ENCODE data around the gene PMPCA.

Gene PMPCA, protein sequence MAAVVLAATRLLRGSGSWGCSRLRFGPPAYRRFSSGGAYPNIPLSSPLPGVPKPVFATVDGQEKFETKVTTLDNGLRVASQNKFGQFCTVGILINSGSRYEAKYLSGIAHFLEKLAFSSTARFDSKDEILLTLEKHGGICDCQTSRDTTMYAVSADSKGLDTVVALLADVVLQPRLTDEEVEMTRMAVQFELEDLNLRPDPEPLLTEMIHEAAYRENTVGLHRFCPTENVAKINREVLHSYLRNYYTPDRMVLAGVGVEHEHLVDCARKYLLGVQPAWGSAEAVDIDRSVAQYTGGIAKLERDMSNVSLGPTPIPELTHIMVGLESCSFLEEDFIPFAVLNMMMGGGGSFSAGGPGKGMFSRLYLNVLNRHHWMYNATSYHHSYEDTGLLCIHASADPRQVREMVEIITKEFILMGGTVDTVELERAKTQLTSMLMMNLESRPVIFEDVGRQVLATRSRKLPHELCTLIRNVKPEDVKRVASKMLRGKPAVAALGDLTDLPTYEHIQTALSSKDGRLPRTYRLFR

GRCh38 chr9:136410500-136411287 lies at the start of gene PMPCA, which contains the start of gene ENTR1:
PMPCA (plus strand) TSS chr9:136410658; CDS start chr9:136410669, 11 bp downstream.
ENTR1 (minus strand) TSS chr9:136410614; CDS start chr9:136410397, 217 bp downstream.
- DNase-seq: peak; percentile 92

- no peak for DNase-seq
Measured at GRCh38 chr9:136361047-136361753, 49.3 kb upstream of the PMPCA start.

- no peak for DNase-seq
Measured at GRCh38 chr9:136361754-136362449, 48.6 kb upstream of the PMPCA start.

- DNase-seq: no peak
Measured at GRCh38 chr9:136362450-136362784, 48.0 kb upstream of the PMPCA start.

DNA sequence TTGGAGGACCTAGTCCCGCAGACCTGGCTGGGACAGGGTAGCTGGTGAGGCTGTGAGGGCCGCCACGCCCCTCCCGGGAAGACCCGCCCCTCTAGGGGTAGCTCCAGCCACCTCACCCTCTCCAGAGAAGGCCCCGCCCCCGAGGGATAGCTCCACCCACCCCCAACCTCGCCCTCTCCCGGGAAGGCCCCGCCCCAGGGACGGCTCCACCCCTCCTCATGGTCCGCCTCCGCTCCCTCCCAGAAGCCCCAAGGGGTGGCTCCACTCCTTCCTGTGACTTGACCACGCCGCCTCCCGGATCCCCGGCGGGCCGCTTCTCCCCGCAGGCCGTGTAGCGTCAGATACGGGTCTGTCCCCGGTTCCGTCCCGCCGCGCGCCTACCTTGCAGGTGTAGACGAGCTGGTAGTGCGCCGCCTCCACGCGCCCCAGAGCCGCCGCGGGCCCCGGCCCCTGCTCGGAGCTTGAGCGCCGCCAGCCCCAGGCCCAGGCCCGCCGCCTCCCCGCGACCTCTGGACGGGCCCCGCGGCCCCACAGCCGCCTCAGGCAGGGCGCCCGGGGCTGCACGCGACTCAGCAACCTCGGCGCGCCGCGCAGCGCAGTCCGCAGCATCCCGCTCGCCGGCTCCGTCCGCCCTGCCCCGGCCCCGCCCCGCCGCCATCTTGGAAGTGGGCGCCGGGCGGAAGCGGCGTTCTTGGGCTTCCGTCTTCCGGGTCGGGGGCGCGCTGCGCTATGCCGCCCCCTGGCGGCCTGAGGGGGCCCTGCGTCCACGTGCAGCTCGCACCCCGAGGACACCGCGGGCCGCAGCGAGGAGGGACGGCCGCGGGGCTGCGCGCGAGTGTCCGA lies 47.1 kb upstream of the PMPCA start, which contains the start of gene DNLZ:
Gene DNLZ (minus strand): TSS at position 639 of the 843 bp plus-strand sequence. CDS start 30 bp downstream, at position 609.
- peak; percentile 93 for DNase-seq

DNA sequence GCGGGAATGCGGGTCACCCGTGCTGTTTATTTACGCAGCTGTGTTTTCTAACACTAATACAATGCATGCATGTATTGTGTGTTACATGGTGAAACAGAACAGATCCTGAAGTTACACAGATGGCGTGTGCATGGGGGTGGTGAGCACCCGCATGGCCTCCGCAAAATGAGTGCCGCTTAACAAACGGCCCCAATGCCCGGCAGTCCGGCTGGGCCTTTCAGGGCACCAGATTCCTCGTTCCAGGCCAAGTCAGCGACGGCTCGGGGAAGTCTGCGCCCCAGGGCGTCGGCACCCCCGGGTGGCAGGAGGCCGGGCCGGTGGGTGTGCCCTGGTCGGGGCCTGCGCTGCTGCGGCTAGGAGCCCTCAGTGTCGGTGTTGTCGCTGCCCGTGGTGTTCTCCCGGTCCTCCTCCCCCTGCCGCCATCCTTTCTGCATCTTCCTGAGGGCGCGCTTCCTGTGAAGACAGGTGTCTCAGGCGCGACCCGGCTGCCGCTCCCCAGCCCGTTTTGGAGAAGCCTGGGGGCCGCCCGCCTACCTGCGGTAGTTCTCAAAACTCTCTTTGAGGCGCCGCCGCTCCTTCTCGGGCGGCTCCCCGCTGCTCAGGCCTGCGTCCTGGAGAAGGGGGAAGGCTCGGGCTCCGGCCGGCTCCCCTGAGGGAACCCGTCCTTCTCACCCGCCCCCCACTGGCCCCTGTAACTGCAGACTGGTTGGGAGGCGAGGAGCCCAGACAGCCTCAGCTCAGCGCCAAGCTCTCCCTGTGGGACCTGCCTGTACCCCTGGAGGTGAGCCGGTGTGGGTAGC lies 46.3 kb upstream of the PMPCA start:
- no peak for DNase-seq

GRCh38 chr9:136364942-136365774 lies 45.3 kb upstream of the PMPCA start:
- no peak for DNase-seq

GRCh38 chr9:136365775-136366222 lies 44.7 kb upstream of the PMPCA start:
- DNase-seq: no peak

DNA sequence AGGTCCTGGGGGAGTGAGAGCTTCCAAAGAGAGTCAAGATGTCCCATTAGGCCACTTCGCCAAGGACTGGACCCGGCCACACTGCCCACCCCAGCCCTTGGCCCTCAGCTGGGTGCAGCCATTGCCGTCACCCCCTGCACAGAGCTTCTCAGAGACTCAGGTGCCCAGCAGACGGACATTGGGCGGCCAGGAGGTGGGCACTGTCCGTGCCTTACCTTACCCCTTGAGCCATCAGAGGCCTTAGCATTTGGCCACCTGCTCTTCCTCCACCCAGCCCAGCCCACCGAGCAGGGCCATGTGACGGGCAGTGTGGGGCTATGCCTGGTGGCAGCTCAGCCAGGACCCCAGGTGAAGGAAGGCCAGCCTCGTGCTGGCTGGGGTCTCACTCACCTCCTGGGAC lies 43.6 kb upstream of the PMPCA start:
- no peak for DNase-seq

- DNase-seq: no peak
Measured at GRCh38 chr9:136367296-136368145, 42.9 kb upstream of the PMPCA start.

DNA sequence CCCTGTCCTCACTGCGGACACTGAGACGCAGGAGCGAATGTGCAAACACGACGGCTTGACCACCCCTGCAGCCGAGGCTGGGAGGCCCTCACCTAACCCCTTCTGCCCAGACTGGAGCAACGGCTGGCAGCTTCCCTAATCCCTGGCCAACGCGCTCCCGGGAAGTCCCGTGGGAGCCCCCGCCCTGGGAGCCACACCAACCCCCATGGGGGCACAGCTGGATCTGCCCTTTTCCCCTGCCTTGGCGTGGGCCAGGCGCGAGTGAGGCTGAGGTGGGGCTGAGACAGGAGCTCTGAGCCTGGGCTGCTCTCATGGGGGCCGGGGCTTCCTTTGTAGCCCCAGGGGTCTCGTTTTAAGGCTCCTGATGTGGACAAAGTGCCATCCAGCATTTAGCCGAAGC lies 42.3 kb upstream of the PMPCA start:
- DNase-seq: no peak

DNA sequence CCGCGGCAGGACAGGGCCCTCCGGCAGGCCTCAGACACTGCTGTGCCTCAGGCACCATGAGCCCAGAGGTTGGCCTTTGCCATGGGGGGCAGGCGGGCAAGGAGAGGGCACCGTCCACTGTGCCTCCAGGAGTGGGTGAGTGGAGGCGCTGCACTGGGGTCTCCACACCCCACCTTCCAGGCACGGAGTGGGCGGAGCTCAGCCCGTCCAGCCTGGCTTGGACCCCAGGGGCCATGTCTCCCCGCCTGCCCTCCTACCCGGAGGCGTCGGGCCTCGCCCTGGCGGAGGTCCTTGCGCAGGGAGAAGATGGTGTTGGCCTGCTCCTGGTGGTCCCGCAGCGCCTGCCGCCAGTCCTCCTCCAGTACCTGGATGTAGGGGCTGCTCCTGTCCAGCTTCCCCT lies 40.4 kb upstream of the PMPCA start:
- no peak for DNase-seq

DNA sequence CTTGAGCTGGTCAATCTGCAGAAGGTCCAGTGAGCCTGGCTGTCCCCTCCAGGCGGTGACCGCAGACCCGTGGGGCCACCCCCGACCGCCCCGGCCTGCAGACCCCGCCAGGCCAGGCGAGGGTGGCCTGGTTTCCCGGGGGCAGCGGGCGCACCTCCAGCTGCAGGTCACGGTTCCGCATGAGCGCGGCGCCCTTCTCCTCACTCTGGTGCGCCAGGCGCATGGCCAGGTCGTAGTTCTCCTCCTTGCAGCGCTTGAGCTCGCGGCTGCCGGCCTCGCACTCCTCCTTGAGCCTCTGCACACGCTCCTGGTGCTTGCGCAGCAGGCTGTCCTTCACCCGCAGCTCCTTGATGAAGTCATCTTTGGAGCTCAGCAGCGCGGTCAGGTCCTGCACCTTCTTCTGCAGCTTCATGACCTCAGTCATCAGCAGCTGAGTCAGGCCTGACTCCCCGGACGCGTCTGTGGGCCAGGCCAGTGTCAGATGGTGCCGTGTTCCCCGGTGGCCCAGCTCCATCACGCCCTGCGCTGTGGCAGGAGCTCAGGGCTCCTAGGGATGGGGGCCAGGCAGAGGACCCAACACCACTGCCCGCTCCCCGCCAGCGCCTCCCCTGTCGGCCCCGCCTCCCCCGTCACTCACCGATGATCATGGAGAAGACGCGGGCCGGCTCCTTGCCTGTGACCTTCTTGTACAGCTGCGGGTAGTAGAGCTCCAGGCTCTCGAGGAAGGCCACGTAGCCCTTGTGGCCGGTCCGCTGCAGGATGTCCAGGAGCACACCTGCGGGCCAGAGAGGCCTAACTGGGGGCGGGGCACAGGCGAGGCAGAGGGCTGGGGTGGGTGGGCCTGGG lies 39.5 kb upstream of the PMPCA start:
- no peak for DNase-seq

GRCh38 chr9:136371533-136371880 lies 39.0 kb upstream of the PMPCA start:
- DNase-seq: no peak

GRCh38 chr9:136372006-136372405 lies 38.5 kb upstream of the PMPCA start:
- DNase-seq: no peak

DNA sequence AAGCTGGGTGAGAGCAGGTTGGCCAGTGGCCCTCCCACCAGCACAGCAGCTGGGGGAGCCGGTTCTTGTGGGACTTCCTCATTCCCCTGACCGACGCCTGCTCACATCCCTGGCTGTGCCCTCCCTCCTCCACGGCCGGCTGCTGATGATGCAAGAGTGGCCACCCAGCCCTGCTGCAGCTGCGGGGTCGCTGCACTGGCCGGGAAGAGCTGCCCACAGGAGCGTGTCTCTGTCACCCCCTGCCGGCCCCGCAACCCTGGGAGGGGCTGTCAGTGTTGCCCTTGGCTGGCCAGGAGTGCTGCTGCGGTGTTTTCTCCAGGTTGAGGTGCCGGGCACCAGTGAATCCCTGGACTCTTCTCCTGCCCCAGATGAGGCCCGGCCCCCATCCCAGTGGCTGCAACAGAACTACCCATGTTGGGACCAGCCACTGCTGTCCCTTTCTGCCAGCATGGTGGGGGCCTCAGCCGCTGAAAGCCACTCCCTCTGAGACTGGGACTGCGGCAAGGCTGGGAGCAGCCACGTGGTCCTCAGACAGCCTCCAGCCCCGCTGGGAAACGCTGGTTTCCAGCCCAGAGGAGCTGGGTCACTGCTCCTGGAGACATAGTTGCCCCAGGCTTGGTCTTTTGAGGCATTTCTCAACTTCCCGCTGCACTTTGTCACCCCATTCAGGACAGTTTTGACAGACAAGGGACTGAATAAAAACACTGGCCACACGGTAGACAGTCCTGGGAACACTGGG lies 37.7 kb upstream of the PMPCA start:
- peak; percentile 62 for DNase-seq

All from CD4-positive, alpha-beta T cell treated with Interleukin-15 for 1 hour (primary cell).